ENCODE data around the gene RNF151. TPM values are rescaled to one million over a fixed set of nuclear protein-coding genes. Genes with fewer than 3 reads are reported as not detected.
A peak's percentile ranks its signal among the peaks of the same experiment; 100 is the strongest.

The RNF151 gene, protein sequence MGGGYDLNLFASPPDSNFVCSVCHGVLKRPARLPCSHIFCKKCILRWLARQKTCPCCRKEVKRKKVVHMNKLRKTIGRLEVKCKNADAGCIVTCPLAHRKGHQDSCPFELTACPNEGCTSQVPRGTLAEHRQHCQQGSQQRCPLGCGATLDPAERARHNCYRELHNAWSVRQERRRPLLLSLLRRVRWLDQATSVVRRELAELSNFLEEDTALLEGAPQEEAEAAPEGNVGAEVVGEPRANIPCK
- total RNA-seq (not detected), total RNA-seq (0 to 1.0 (median 0.23) reads per million in 172 experiments)
- not detected for polyA plus RNA-seq (2013, experiment 1 of 2)
- polyA plus RNA-seq (2013, experiment 2 of 2): 0.05 TPM

DNA sequence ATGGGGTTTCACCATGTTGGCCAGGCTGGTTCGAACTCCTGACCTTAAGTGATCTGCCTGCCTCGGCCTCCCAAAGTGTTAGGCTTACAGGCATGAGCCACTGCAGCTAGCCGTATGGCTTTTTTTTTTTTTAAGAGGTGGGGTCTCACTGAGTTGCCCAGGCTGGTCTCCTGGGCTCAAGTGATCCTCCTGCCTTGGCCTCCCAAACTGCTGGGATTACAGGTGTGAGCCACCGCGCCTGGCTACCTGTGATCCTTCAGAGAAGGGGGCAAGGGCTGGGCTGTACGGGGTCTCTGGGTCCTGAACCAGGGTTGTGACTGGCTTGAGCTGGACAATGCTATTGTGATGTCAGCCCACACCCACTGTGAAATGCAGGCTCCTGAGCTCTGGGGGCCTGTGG lies at the start of gene RNF151:
Gene RNF151 (plus strand): TSS at position 397 of the 400 bp plus-strand sequence. CDS start 26 bp downstream, outside the sequence.
- DNase-seq (no peak), ATAC-seq (ENCODE audit: poor library complexity) (no peak)
- Mint-ChIP-seq H3K36me3 (ENCODE audit: low read depth) (peaks cover 43% of the 10 kb centered on the region), H3K4me1 (ENCODE audit: low read depth) (peaks cover 41% of the 10 kb centered on the region), H3K4me3 (peak within 1 kb of the TSS; percentile 98), H3K9me3 (no peaks in the 10 kb centered on the region), H3K27ac (peak within 1 kb of the TSS; percentile 98), H3K27me3 (no peaks in the 10 kb centered on the region)
- intact Hi-C loops (cut with DNase I, micrococcal nuclease): loop anchor here in 1 of 2 experiments (10.0 kb wide), 1 partner anchor 1272 kb away; the partner anchor contains the start of gene WDR24
- TF ChIP-seq, protein P1, sequence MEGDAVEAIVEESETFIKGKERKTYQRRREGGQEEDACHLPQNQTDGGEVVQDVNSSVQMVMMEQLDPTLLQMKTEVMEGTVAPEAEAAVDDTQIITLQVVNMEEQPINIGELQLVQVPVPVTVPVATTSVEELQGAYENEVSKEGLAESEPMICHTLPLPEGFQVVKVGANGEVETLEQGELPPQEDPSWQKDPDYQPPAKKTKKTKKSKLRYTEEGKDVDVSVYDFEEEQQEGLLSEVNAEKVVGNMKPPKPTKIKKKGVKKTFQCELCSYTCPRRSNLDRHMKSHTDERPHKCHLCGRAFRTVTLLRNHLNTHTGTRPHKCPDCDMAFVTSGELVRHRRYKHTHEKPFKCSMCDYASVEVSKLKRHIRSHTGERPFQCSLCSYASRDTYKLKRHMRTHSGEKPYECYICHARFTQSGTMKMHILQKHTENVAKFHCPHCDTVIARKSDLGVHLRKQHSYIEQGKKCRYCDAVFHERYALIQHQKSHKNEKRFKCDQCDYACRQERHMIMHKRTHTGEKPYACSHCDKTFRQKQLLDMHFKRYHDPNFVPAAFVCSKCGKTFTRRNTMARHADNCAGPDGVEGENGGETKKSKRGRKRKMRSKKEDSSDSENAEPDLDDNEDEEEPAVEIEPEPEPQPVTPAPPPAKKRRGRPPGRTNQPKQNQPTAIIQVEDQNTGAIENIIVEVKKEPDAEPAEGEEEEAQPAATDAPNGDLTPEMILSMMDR (IDR thresholded peaks at IDR 0.05): no peak
- H3K27me3 ChIP-seq (ENCODE audit: control insufficient read depth in 1 of 2, insufficient read depth in 2 of 2, low read length in 2 of 2): no peaks in the 10 kb centered on the region
- ChIA-PET POLR2A (interaction anchor here (2.1 to 3.5 kb wide), 4 partner anchors 17 to 139 kb away, joined by 17 to 62 read pairs (median 39); partner anchors contain the start of genes FAHD1, GFER, HAGH and MSRB1), CTCF (no interaction called here)
- H3K27ac ChIP-seq (ENCODE audit: low read depth in 1 of 2, low read length in 2 of 2): peak within 1 kb of the TSS; percentile 96 to 99
- H3K36me3 ChIP-seq (ENCODE audit: insufficient read depth, low read length): peaks cover 26% of the 10 kb centered on the region
- H3K9me3 ChIP-seq (ENCODE audit: control insufficient read depth in 1 of 2, insufficient read depth in 1 of 2, low read length in 2 of 2): no peaks in the 10 kb centered on the region
- peak within 1 kb of the TSS; percentile 91 for H3K4me3 ChIP-seq (ENCODE audit: low read length)
- peaks cover 54% of the 10 kb centered on the region for H3K4me1 ChIP-seq (ENCODE audit: insufficient read depth, low read length)

DNA sequence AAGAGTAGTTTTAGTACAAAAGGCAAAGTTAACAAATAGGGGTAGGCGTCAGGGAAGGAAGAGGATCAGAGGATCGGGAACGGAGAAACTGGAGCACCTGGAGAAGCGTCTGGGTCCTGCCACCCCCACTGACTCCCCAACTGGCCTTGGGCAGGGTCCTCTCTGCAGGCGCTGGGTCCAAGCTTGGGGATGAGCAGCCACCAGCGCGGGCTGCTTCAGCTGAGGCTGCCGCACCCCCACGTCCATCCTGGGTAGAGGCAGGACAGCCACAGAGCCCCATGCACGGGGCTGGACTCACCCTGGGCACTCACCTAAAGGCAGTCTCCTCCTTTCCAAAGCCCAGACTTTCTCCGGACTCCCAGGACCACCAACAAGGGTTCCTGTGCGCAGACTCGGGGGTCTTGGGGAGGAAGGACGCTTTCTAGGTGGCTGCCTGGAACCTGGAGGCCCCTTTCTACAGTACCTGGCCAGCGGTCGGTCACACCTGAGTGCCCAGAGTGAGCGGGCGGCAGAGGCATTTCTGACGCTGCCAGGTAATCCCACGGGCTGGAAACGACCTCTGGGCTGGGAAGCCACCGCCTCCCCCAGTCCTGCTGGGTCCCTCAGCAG lies 49.5 kb upstream of the RNF151 start:
- ATAC-seq (ENCODE audit: poor library complexity) (no peak), DNase-seq (no peak)
- intact Hi-C loops (cut with DNase I, micrococcal nuclease): no loop called here
- H3K9me3 ChIP-seq (ENCODE audit: control insufficient read depth in 1 of 2, insufficient read depth in 1 of 2, low read length in 2 of 2): peaks cover 0 to 30% of the 10 kb centered on the region in 2 experiments
- Mint-ChIP-seq H3K36me3 (ENCODE audit: low read depth) (no peaks in the 10 kb centered on the region), H3K9me3 (no peaks in the 10 kb centered on the region), H3K4me1 (ENCODE audit: low read depth) (no peaks in the 10 kb centered on the region), H3K4me3 (no peak overlapping the region), H3K27me3 (peaks cover 52% of the 10 kb centered on the region), H3K27ac (no peak overlapping the region)
- ChIA-PET POLR2A (interaction anchor here (0.7 kb wide), 1 partner anchor 12 kb away, joined by 3 read pairs; no protein-coding TSS in a partner anchor), CTCF (no interaction called here)
- no peaks in the 10 kb centered on the region for H3K36me3 ChIP-seq (ENCODE audit: insufficient read depth, low read length)
- no peak overlapping the region for H3K27ac ChIP-seq (ENCODE audit: low read depth in 1 of 2, low read length in 2 of 2)
- TF ChIP-seq, protein P1 (IDR thresholded peaks at IDR 0.05): no peak
- H3K27me3 ChIP-seq (ENCODE audit: control insufficient read depth in 1 of 2, insufficient read depth in 2 of 2, low read length in 2 of 2): peaks cover 36 to 65% of the 10 kb centered on the region in 2 experiments
- peaks cover 5% of the 10 kb centered on the region for H3K4me1 ChIP-seq (ENCODE audit: insufficient read depth, low read length)
- no peak overlapping the region for H3K4me3 ChIP-seq (ENCODE audit: low read length)

DNA sequence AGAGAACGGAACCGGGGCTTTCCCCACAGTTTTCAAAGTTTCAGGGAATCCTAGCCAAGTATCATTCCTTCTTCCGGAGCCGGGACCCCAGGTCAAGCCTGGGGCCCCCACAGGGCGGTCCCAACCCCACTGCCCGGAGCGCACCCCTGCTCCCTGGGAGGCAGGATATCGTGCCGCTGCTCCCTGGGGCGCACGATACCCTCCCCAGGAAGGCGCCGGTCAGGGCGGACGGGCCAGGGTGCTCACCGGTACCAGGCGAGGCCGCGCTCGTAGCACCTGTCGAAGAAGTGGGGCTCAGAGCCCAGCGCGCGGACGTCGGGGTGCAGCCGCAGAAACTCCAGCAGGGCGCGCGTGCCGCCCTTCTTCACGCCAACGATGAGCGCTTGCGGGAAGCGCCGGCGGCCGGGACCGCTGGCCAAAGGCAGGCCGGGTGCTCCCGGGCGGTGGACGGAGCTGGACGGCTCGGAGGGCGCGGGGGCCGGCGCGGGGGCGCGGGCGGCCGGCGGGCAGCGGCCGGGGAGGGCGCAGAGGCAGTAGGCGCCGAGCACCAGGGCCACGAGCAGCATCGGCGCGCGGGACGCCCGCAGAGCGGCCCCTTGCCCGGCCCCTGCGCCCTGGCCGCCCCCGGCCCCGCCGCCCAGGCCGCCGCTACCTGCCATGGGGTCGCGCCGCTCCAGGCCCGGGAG lies 48.8 kb upstream of the RNF151 start:
- peaks cover 5% of the 10 kb centered on the region for H3K4me1 ChIP-seq (ENCODE audit: insufficient read depth, low read length)
- no peaks in the 10 kb centered on the region for H3K36me3 ChIP-seq (ENCODE audit: insufficient read depth, low read length)
- DNase-seq (no peak), ATAC-seq (ENCODE audit: poor library complexity) (no peak)
- Mint-ChIP-seq H3K9me3 (no peaks in the 10 kb centered on the region), H3K36me3 (ENCODE audit: low read depth) (no peaks in the 10 kb centered on the region), H3K4me1 (ENCODE audit: low read depth) (no peaks in the 10 kb centered on the region), H3K27me3 (peaks cover 53% of the 10 kb centered on the region), H3K4me3 (no peak overlapping the region), H3K27ac (no peak overlapping the region)
- intact Hi-C loops (cut with DNase I, micrococcal nuclease): no loop called here
- peaks cover 0 to 30% of the 10 kb centered on the region in 2 experiments for H3K9me3 ChIP-seq (ENCODE audit: control insufficient read depth in 1 of 2, insufficient read depth in 1 of 2, low read length in 2 of 2)
- H3K27me3 ChIP-seq (ENCODE audit: control insufficient read depth in 1 of 2, insufficient read depth in 2 of 2, low read length in 2 of 2): peaks cover 41 to 71% of the 10 kb centered on the region in 2 experiments
- POLR2A ChIA-PET: no interaction called here
- no peak overlapping the region for H3K27ac ChIP-seq (ENCODE audit: low read depth in 1 of 2, low read length in 2 of 2)
- no peak overlapping the region for H3K4me3 ChIP-seq (ENCODE audit: low read length)
- TF ChIP-seq, protein P1 (IDR thresholded peaks at IDR 0.05): no peak
- CTCF ChIA-PET: no interaction called here
